HG03095 (cell line): Measurements from ENCODE around the gene MPZL3.
"Not testable (repeated sequence)": the region's sequence is repeated elsewhere in the genome, so short reads cannot be mapped to it uniquely, and the experiment has no call there.

Experiments
- ATAC-seq: cut with Tn5 transposase; IDR thresholded peaks from one replicate; pipeline ENCODE4 v1.9.1; 2021; ENCODE audit warnings: moderate library complexity; ENCODE audit not compliant: unreplicated experiment

Gene MPZL3

GRCh38 chr11:118190942-118191506 lies 61.1 kb downstream of the MPZL3 start:
- not testable (repeated sequence) for ATAC-seq

GRCh38 chr11:118186346-118187107 lies 65.6 kb downstream of the MPZL3 start:
- ATAC-seq = no peak

GRCh38 chr11:118184784-118185579 lies 67.2 kb downstream of the MPZL3 start:
- no peak for ATAC-seq

- not testable (repeated sequence) for ATAC-seq
Measured at GRCh38 chr11:118183691-118184090, 68.5 kb downstream of the MPZL3 start.

- ATAC-seq = no peak
Measured at GRCh38 chr11:118180300-118180703, 71.9 kb downstream of the MPZL3 start.

- ATAC-seq = no peak
Measured at GRCh38 chr11:118176778-118177134, 75.4 kb downstream of the MPZL3 start.
